DMS53 (cell line): Measurements from ENCODE around the gene ALPP.
"Not testable (repeated sequence)": the region's sequence is repeated elsewhere in the genome, so short reads cannot be mapped to it uniquely, and the experiment has no call there.

Experiments
- DNase-seq: peaks from one replicate; lab custom pipeline; 2025; lab: John Stamatoyannopoulos, UW

ALPP gene

DNA sequence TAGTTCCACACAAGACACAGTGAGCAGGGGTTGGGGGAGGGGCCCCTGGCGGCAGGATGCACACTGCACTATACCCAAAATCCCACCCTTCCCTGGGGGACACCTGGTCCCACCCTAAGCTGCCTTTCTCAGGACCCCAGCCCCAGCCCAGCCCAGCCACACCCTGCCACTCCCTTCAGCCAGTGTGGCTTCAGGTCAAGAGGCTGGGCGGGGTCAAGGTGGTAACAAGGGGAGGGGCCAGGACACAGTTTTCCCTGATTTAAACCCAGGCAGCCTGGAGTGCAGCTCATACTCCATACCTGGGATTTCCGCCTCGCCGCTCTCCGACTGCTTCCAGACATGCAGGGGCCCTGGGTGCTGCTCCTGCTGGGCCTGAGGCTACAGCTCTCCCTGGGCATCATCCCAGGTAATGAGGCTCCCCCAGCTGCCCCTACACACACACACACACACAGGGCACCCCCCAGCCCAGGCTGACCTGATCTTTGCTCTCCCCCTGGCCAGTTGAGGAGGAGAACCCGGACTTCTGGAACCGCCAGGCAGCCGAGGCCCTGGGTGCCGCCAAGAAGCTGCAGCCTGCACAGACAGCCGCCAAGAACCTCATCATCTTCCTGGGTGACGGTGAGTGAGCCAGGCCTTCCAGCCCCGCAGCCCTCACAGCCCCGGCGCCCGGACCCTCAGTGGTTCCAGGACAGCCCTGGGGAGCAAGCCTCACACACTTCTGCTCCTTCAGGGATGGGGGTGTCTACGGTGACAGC, 28.2 kb downstream of the ALPP start, which contains the start of gene ALPG:
Gene ALPG, plus strand, starts transcription at position 289 of the 755 bp plus-strand sequence. Its CDS starts 51 bp downstream, at position 340.
- DNase-seq = no peak

DNA sequence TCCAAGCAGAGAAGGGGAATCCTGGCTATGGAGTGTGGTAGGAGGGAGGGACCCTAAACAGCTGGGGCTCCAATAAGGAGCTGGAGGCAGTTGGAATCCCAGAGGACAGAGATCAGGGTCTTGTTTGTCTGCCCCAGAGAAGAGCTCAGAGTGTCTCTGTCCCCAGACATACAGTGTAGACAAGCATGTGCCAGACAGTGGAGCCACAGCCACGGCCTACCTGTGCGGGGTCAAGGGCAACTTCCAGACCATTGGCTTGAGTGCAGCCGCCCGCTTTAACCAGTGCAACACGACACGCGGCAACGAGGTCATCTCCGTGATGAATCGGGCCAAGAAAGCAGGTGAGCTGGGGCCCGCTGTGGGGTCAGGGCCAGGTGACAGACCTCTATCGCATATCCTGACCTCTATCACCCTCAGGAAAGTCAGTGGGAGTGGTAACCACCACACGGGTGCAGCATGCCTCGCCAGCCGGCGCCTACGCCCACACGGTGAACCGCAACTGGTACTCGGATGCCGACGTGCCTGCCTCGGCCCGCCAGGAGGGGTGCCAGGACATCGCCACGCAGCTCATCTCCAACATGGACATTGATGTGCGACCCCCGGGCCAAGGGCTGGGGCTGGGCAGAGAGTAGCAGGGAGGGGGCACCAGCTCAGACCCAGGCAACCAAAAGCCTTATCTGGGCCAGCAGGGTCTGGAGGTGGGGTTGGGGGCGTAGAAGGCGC, 29.0 kb downstream of the ALPP start:
- DNase-seq = not testable (repeated sequence)

DNA sequence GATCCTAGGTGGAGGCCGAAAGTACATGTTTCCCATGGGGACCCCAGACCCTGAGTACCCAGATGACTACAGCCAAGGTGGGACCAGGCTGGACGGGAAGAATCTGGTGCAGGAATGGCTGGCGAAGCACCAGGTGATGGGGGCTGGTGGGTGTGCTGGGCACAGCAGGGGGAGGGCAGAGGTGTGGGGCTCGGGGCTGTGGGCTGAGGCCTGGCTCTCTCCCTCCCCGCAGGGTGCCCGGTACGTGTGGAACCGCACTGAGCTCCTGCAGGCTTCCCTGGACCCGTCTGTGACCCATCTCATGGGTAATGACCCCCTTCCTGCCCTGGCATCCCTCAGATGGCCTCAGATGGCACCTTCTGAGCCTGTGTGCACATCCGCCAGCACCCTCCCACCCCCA, 29.7 kb downstream of the ALPP start:
- DNase-seq = not testable (repeated sequence)

DNA sequence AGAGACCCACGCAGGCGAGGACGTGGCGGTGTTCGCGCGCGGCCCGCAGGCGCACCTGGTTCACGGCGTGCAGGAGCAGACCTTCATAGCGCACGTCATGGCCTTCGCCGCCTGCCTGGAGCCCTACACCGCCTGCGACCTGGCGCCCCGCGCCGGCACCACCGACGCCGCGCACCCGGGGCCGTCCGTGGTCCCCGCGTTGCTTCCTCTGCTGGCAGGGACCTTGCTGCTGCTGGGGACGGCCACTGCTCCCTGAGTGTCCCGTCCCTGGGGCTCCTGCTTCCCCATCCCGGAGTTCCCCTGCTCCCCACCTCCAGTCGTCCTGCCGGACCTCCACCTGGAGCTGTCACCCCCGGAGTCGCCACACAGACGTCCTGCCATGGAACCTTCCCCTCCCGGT, 31.1 kb downstream of the ALPP start:
- not testable (repeated sequence) for DNase-seq

DNA sequence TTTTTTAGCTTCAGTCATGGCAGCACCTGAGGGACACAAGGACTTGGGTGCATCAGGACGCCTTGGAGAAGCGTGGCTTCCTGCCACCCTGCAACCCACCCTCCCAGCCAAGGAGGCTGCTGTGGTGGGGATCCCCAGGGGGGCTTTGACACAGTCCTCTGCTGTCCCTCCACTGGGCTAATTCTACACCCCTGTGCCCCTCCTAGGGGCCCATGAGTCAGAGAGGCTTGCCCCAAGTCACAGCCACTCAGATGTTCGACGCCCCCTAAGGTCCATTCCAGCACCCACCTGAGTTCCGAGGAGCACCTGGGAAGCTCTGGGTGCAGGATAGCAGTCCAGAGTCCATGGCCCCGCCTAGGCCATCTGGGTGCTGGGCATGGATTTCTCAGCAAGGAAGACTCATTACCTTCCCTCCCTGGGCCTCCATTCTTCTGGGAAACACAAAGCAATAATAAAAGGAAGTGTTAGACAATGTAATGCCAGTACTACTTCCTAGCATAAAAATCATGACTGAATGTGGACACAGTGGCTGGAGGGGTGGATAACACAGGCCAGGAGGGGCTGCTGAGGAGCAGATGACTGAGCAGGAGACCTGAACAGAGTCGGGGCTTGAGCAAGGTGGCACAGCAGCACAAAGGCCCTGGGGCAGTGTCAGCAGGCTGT, 31.8 kb downstream of the ALPP start:
- no peak for DNase-seq

DNA sequence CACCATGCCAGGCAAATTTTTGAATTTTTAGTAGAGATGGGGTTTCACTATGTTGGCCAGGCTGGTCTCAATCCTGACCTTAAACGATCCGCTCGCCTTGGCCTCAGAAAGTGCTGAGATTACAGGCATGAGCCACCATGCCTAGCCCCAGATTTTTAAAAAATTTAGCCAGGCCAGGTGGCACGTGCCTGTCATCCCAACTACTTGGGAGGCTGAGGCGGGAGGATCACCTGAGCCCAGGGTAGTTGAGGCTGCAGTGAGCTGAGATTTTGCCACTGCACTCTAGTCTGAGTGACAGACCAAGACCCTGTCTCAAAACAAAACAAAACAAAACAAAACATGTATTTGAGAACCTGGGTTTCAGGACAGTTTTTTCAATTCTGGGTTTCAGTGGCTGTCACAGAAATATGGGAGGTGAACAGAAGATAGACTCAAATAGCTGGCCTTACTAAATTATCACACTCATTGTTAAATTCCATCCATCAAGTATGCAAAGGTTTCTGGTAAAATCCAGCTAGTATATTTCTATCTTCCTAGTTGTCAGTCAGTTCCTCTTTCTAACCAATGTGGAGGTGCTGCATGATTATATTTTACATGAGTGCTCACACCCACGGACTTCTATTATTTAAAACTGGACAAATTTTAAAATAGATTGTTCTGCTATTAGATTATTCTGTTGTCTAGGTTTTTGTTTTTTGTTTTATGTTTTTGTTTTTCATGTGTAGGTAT, 33.5 kb downstream of the ALPP start:
- no peak for DNase-seq

DNA sequence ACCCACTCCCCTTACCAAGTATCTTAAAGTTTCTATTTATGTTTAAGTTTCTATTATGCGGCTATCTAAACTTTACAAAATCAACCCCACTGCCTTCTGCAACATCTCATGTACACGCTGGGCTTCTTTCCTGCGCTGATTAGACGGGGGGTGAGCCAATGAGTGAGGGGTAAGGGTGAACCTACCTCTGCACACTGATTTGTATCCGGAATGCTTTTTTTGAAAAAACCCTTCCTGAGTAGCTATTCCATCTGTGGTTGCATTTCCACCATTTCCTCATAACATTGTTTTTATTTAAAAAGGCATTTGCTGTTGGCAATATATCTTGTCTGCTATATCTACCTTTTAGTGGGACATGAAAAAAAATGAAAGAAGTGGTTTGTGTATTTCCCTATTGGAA, 34.4 kb downstream of the ALPP start:
- DNase-seq = no peak

DNA sequence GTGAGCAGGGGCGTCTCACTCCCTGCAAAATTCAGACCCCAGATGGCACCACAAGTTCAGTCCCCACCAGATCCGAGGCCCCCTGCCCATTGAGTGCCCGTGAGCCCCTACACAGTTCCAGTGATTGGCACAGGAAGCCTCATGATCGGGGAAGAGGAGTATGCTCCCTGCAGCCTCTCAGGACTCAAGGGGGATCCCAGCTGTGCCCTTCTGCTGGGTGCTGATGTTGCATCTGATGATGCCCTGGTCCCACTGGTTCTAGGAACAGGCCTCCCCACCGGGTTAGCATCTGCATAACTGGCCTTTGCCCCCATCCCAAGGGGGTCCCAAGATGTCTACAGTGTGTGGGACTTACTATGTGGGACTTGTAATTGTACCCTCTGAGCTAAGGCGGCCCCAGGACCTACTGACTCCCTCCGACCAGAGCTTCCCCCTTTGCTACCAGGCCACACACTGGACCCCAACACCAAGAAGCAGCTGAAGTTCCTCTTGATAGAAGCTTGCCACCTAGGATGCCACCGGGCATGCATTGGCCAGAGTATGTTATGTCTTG, 36.7 kb downstream of the ALPP start:
- DNase-seq = no peak

DNA sequence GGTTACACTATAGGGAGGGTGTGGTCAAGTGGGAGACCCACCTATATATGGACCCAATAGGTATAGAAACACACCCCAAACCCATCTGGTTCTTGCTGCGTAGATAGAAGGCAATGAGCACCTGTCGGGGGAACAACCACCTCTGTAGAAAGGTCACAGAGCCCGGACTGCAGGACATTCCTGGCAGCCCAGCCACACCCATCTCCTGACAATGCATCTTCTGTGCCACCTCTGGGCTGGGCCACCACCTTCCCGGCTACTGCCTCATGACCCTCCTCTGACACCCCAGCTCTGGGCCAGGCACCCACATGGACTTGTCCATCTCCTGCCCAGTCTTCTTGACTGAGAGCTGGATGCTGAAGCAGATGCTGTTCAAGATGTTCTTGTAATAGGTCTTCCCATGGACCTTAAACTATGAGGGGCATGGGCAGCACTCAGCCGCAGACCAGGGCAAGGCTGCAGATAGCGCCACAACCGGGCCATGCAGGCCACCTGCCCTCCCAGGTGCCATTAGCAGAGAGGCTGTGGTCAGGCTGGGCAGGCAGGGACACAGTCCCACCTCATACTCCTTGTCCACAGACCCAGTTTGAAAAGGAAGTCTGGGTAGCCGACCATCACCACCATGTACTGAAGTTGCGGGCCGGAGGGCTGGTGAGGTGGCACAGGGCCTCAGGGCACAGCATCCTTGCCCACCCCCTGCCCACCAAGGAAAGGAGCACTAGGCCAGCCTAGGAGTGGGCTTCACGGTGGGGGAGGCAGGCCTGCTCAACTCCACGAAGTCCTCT, 37.4 kb downstream of the ALPP start:
- DNase-seq = no peak

DNA sequence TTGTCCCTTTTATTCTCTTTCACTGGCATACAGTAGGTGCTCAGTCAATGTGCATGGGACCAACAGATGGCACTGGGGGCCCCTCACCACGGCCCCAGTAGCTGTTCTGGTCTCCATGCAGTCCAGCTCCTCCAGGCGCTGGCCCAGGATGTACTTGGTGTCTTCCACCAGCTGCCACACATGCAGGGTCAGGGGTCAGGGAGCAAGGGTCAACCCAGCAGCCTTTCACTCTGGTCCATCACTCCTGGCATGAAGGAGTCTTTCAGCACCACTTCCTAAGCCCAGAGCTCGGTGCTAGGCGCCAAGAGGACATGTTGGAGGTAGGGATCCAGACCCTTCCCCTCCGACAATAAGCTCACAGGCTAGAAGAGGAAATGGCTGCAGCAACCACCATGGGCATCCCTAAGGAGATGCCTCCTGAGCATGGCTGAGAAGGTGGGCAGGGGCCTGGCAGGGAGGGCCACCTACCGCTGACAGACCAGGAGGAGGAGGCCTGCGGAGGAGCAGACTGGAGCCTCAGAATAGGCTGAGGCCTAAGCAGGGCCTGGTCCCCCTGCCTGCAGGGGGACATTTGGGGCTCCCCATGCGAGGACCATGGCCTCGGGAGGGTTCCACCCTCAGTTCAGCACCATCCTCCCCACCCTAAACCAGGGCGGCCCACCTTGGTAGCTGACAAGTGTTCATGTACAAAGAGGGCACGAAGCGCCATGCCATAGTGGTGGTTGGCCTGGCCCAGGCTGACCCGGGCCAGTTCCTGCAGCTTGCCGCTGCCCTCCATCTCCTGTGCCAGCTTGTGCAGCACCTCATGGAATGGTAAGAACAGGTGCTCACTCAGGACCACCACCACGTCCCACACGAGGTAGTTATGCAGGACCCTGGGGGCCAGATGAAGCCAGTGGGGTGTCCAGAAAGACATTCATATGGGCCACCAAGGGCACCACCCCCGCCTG, 38.2 kb downstream of the ALPP start:
- no peak for DNase-seq

DNA sequence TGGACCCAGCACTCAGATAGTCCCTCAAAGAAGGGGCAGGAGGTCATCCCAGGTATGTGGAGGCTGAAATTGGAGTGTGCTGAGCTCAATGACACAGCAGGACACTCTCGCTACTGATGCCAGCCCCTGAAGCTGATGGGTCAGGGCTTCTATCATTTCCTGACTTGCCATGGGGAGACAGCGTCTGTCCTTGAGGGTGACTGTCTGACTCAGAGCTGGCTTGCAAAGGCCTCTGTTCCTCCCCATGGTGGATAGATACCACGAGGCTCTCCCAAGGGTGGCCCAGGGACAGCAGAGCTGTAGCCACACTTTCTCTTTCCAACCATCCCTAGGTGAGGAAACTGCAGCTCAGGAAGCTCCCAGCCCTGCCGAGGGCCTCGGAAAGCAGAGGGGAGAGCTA, 38.9 kb downstream of the ALPP start:
- DNase-seq = no peak

DNA sequence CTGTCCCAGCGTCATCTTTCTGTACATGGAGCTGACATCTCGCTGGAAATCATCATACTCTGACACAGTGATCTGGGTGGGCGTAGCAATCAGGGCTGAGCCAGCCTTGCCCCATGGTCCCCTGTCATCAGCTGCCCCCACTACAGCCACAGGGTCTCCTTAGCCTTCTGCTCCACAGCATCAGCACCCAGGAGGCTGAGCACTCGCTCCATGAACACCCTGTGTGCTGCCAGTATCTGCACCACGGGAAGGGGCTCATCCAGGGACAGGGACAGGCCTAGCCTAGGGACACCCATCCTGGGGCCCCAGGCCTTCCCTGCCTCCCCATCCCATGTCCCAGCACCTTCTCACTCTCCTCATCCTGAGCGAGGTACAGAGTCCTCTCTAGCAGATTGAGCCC, 39.5 kb downstream of the ALPP start:
- no peak for DNase-seq

DNA sequence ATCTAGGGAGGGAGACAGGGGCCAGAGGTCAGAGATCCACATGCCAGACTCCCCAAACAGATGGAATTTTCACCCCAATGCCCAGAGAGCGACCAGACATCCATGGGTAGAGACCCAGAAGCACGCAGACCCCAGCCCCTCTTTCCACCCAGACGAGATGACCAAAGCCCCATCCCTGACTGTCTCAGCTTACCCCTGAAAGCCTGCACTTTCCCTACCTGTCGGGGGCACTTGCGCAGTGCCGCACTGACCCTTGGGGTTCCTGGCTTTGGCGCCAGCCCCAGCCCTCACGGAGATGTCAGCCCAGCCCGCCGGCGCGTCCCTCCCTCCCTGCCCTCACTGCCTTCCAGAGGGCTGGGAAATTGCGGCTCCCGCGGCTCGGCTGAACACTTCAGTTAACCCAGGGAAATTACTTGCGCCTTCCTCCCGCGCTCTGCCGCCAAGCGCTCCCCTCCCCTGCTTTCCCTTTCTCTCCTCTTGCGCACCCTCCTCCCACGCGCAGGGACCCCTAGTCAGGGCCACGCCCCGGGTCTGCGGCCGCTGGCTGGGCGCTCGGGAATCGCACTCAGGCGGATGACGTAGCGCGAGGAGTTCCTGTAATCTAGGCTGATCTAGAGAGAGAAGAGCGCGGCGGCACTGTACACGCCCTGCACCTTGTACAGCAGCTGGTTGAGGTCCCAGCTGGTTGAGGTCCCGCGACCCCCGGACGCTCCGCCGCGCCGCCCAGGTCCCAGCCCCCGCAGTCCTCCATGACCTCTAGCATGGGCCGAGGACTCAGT, 40.1 kb downstream of the ALPP start:
- DNase-seq = peak; percentile 55

DNA sequence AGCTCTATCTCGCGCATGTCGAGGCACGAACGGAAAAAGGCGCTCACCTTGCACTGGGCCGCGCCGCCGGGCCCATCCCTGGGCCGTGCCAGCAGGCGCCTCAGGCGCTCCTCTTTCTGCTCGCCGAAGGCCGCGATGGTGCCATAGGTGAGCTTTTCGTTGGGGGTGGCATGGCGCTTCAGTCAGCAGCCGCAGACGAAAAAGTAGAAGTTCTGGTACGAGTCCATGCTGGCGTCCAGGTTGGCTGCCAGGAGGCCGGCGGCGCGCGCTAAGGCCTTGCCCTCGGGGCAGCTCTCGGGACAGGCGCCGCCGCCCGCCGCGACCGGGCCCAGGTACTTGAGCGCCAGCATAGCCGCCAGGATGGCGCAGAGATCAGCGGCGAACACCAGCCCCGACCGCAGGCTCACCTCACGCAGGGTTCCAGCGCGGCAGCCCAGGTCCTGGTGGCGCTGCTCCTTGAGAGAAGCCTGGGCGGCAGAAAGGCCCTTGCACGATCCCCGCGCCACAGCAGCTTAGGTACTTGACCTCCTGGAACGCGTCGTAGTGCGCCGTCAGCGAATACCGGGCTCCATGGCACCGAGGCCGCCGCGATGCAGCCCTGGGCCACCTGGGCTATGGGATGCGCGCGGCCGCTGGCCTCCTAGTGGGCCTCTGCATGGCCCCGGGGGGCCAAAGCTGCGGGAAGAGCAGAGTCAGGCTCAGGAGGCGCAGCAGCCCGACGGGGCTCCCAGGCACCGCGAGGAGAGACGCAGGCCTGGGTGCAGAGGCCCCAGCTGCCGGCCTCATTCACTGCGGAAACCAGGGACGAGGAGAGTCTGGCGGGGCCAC, 40.9 kb downstream of the ALPP start:
- peak; percentile 58 for DNase-seq

DNA sequence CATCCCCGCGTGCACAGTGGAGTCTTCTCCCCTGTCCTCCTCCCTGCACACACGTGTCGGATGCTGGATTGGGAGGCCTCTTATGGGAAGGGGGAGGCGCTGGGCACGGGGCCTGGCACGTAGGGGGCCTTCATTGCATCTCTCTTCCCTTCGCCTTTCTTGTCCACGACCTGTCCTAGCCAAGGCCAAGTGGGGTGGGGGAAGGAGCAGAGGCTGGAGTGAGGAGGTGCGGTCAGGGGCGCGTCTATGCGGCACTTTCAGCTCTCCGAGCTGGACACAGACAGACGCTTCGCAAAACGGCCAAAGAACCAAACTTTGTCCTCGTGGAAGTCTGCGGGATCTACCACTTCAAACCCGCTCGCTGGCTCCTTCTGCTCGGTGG, 41.5 kb downstream of the ALPP start:
- peak; percentile 41 for DNase-seq

DNA sequence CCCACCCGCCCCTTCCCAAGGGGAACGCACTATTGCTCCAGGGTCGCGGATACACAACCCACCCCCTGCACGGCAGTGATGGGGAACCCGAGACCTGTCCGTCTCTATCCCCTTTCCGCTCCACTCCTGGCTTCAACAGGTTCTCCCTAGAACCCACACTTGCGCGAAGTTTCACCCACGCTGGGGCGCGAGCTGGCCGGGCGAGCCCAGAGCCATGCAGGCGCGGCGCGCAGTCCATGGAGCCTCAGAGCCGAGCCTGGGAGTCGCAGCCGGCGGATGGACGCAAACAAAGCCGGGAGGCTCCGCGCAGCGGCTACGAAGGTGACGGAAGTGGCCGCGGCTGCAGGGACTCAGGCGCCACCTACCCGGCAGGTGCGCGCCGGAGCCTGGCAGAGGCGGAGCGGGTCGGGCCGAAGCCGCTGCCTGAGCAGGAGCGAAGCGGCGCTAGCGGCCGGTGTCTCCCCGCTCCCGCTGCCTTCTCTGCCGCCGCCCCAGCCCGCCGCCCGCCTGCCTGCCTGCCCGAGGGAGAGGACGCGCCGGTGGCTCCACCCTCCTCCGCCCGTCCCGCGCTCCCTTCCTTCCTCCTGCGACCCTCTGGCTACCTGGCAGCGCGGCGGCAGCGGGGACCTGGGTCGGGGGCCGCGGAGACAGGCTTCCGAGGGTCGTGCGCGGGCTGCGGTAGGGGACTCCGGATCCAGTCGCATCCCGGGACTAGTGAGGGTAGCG, 42.1 kb downstream of the ALPP start:
- peak; percentile 87 for DNase-seq

DNA sequence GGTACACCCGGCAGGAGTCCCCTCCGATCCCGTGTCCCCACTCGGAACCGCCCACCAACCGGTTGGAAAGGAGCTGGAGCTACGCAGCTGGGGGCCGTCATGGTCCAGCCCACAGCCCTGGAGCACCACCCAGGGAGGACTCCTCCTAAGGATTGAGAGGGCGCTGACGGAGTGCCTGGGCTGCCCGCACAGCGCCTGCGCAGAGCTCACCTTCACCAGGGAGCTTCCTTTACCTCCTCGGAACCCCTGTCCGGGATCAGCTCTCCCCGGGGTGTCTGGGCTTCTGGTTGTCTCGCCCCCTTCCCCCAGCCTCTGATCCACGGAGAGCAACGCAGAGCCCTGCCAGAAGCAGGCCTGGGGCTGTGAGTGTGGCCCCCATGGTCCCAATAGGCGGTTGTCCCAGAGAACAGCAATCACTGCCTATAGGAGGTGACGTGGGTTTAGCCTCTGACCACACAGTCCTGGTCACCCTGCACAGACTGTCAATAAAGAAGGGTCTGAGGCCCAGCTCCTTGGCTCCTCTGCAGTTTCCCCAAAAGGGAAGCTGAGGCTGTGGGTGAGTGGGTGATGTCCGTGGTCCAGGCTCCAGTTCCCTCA, 42.7 kb downstream of the ALPP start:
- DNase-seq = peak; percentile 49
